TTC549 (cell line): ENCODE measurements around the gene CHIC2.
"Not testable (repeated sequence)": the region's sequence is repeated elsewhere in the genome, so short reads cannot be mapped to it uniquely, and the experiment has no call there.

Experiments
- FAIRE-seq: peaks from 2 replicates; lab custom pipeline; 2012; peaks lifted over from hg19 to GRCh38; lab: Jason Lieb, UNC

CHIC2 gene

DNA sequence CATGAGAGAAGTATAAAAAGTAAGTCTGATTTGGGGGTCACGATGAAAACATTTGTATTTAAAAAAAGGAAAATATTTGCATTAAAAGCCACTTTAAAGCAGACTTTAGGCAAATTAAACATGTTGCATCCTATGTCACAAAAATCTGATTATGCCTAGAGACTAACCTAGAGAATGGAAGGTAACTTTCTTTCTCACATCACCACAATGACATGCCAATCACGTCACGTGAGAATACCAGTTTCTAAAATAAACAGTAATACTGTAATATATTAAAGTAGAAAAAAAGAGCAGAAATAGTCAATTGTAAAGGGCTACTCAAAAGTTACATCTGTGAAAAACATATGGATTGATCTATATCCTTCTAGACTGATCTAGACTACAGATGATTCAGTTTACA is 3.3 kb downstream of the CHIC2 start:
- no peak for FAIRE-seq

DNA sequence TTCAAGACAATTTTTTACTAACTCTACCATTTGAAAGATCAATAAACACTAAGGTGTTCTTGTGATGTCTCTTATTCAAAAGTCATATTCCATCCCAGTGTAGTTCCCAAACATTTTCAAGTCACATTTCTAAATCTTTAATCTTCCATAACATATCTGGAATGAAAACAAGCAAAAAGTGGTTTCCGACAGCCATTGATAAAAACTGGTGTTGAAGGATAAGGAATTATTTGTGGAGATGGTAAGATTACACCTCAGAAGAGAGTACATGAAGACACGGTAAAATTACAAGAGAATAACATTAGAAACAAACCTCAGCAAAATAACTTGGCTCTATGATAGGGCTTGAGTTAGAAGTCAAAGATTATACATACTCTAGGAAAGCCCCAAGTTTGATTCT is 4.3 kb downstream of the CHIC2 start:
- no peak for FAIRE-seq

DNA sequence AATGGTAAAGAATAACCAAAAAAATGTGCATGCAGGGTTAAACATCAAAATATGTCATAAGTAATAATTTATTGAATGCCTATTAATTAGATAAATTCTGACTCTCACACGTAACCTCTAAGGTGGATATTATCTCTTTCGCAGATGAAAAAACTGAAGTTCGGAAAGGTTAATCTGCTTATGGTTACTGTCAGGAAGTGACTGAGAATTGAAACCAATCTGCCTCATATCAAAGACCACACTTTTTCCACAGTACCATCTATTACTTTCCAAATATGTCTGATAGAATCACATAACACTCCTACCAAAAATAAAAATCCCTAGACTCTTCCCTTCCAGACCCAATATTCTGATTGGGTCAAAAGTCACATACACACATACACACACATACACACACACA is 6.2 kb downstream of the CHIC2 start:
- no peak for FAIRE-seq

DNA sequence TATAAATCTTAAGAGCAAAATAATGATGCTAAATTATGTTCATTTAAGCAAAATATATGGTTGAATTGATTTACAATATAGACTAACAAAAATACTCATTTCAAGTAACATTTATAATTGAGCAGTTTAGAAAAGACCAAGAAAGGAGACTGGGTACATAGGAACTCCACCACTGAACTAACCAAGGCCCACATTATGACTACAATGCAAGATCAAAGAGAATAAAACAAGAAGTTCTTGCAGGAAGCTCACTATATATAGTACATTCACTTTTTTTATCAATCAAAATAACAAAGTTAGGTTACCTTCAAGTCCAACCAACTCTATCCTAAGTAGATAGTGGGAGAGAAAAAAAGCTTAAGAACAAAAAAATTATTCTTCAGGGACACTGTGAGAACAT is 8.0 kb downstream of the CHIC2 start:
- FAIRE-seq, result no peak

DNA sequence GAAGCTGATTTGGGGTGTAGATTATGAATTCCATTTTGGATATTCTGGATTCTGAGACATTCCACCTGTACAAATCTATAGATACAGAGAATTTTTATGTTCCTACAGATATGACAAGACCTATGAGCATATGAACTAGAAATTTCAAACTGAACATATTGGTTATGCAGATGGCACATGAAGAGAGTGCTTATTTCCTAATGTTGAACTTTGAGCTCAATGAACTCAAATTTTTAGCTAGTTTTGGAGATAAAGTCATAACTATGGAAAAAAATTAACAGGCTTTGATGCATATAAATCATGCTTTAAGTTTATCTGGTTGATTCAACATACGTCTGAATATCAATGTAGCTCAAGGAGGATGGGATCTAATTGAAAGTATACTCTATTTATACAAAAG is 8.9 kb downstream of the CHIC2 start:
- FAIRE-seq, result no peak

DNA sequence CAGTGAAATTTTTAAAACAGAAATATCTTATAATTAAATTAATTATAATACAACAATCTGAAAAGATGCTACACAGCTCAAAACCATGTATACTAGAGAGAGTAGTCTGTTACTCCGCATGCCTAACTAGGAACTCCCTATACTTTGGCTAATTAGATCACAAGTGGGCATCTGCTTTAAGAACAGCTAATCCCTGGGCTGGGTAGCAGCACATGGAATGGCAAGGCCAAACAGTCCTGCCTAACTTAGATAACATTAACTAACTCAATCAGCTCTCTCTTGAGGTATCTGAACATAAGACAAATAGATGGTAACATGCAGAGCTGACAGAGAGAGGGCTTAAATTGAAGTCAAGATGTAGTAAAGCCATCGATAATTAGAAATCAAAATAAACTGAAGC is 9.9 kb downstream of the CHIC2 start:
- no peak for FAIRE-seq

DNA sequence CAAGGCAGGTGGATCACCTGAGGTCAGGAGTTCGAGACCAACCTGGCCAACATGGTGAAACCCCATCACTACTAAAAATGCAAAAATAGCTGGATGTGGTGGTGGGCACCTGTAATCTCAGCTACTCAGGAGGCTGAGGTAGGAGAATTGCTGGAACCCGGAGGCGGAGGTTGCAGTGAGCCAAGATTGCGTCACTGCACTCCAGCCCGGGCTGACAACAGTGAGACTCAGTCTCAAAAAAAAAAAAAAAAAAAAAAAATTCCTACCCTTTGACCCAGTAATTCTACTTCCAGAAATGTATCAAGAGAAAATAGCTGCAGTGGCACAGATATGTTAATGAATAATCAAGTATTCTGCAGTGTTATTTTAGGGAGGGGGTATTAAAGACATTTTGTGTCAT is 11.1 kb downstream of the CHIC2 start:
- not testable (repeated sequence) for FAIRE-seq

DNA sequence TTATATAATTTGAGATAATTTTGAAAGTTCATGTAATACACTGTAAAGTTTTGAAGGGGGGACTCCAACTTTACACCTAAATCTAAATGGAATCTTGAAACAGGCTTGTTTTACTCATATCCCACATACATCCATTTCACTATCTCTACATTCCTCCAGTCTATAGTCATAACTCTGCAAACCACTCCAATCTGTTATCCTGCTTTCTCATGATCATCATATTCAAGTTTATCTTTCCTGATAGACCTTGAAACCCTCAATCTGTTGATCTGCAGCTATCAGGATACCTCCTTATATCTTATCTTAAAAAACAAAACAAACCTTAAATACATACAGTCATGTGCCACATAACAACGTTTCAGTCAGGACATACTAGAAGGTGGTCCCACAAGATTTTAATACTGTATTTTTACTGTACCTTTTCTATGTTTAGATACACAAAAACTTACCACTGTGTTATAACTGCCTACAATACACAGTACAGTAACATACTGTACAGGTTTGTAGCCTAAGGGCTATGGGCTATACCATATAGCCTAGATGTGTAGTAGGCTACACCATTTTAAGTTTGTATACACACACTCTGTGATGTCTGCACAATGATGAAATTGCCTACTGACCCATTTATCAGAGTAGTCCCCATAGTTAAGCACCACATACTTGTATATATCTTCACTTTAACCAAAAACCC is 14.0 kb downstream of the CHIC2 start:
- FAIRE-seq, result no peak

DNA sequence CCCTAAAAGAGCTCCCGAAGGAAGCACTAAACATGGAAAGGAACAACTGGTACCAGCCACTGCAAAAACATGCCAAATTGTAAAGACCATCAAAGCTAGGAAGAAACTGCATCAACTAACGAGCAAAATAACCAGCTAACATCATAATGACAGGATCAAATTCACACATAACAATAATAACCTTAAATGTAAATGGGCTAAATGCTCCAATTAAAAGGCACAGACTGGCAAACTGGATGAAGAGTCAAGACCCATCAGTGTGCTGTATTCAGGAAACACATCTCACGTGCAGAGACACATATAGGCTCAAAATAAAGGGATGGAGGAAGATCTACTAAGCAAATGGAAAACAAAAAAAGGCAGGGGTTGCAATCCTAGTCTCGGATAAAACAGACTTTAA is 20.8 kb downstream of the CHIC2 start:
- not testable (repeated sequence) for FAIRE-seq

DNA sequence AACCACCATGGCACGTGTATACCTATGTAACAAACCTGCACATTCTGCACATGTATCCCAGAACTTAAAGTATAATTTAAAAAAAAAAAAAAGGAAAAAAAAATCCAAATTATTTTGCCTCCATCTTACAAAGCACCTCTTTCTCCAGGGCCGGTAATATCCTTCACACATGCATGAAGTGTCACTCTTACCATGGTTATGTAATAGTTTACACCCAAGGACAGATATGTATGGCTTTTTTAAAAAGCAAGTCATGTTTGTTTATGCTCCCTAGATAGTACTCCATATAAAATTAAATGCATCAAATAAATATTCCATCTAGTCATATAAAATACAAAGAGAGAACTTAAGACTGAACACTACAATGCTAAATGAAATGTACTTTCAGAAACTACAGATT is 22.5 kb downstream of the CHIC2 start:
- FAIRE-seq, result no peak

DNA sequence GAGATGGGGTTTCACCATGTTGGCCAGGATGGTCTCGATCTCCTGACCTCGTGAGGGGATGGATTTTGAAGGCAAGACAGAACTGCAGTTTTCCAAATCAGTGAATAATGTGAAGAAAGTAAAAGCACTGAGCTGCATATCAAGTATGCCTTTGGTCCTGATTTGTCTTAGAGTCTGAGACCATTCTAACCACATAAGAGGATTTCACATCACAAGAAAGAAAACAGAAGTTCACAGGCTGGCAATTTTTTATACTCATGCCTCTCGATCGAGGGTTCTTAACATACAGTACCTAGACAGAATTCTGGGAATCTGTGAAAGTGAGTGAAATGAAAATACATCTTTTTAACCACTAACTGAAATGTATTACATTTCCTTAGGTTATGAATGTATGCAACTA is 23.3 kb downstream of the CHIC2 start:
- no peak for FAIRE-seq

DNA sequence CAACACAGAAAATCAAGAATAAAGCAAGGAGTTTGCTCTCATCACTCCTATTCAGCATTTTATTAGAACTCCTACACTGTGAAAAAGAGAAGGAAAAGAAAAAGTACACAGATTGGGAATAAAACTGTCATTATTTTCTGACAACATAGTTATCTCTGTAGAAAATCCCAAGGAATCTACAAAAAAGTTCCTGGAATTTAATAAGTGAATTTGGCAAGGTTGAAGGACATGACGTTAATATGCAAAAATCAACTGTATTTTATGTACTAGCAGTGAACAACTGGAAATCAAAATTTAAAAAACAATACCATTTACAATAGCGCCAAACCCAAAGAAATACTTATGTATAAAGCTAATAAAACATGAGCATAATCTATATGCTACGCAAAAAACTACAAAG is 26.3 kb downstream of the CHIC2 start:
- FAIRE-seq, result no peak

DNA sequence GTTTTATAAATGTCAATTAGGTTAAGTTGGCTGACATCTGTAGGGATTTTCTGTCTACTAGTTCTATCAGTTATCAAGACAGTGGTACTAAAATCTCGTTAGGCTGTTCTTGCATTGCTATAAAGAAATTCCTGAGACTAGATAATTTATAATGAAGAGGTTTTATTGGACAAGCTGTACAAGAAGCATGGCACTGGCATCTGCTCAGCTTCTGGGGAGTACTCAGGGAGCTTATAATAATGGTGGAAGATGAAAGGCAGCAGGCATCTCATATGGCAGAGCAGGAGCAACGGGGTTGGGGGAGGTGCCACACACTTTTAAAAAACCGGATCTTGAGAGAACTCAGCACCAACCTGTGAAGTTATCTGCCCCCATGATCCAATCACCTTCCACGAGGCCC is 28.2 kb downstream of the CHIC2 start:
- no peak for FAIRE-seq

DNA sequence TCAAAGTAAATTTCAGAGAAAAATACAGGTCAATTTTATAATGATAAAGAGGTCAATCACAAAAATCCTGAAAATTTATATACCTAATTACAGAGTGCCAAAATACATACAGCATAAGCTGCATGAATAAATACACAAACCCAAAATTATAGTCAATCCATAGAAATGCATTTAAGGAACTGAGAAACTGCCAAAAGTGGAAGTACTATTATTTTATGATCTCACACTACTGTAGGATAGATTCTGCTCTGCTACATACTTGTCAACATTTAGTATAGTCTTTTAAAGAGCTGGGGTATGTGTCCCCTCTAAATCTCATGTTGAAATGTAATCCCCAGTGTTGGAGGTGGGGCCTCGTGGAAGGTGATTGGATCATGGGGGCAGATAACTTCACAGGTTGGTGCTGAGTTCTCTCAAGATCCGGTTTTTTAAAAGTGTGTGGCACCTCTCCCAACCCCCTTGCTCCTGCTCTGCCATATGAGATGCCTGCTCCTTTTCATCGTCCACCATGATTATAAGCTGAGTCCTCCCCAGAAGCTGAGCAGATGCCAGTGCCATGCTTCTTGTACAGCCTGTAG is 31.8 kb downstream of the CHIC2 start:
- no peak for FAIRE-seq

DNA sequence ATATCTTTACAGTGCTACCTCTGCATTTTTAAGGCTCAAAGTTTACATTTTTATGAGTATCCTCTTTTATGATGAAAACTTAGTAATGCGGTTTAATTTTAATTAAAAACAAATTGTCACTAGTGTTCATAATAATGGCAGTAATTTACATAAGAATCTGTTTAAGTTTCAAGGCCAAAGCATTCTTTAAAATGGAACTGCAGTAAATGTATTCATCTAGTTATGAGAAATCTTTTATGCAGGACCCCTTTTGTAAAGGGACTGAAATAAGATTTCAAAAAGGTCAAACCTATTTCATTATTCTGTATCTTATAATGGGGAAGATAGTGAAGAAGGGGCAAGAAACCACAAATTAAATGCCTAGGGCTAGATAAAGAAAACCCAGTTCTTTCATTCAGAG is 37.1 kb downstream of the CHIC2 start:
- FAIRE-seq, result no peak

DNA sequence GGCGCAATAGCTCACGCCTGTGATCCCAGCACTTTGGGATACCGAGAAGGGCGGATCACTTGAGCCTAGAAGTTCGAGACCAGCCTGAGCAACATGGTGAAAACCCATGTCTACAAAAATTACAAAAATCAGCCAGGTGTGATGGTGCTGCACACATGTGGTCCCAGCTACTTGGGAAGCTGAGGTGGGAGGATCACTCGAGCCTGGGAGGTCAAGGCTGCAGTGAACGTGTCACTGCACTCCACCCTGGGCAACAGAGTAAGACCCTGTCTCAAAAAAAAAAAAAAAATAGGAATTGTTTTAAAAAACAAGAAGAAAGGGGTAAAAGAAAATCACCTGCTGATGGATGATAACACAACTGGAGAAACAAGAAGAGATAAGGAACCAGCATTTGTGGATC is 38.8 kb downstream of the CHIC2 start:
- no peak for FAIRE-seq

DNA sequence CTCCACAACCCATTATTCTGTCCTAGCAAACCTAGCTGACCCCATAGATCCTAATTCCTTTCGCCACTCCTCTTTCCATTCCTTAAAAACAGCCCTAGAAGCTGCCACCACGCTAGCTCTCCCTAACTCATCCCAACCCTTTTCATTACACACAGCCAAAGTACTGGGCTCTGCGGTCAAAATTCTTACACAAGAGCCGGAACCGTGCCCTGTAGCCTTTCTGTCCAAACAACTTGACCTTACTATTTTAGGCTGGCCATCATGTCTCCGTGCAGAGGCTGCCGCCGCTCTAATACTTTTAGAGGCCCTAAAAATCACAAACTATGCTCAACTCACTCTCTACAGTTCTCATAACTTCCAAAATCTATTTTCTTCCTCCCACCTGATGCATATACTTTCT is 41.4 kb downstream of the CHIC2 start:
- not testable (repeated sequence) for FAIRE-seq

DNA sequence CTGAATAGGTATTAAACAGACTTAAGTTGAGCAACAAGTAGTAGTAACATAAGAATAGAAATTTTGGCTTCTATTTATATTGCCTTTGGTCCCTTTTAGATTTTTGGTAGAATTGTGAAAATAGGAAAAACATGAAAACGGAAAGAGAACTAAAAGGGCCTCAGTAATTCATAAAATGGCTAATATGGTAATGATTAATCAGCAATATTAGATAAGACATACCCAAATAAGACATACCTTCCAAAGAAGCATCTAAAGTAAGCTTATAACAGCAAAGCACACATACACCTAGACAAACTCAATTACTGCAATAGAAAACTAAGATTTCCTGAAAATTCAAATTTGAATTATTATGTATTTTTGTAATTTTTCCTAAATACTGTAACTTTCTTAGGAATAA is 46.4 kb downstream of the CHIC2 start:
- FAIRE-seq, result peak; percentile 3

DNA sequence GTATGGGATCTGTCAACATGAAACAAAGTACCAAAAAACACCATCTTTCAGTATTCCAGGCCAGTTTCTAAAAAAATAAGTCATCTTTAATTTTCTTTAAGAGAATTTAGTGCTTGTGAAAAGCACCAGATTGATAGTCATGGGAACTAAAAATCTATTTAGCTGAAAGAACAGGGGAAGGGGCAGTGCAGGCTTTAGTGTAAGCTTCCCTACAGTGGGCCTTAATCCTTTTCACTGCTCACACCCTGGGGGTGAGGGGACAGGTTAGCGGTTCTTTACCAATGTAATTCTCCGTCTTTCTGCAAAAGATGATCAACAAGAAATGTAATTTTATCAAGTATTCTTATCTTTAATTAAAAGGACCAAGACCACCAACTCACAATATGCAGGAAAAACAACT is 47.1 kb downstream of the CHIC2 start:
- no peak for FAIRE-seq

DNA sequence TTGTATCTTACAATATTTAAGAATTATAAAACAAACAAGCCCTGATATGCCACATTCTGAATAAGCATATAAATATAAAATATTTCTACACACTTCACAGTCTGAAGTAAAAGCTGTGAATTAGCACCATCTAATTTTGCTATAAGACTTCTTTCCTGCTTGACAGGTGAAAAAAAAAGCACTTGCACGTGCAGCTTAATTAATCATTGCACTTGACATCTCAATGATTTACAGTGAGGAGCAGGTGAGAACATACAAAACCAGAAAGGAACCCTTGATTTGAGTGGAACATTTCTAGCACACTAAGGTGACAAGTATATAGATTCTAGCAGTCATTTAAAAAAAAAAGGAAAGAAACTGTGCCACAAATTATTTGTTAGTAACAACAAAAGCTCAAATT is 47.9 kb downstream of the CHIC2 start:
- no peak for FAIRE-seq

DNA sequence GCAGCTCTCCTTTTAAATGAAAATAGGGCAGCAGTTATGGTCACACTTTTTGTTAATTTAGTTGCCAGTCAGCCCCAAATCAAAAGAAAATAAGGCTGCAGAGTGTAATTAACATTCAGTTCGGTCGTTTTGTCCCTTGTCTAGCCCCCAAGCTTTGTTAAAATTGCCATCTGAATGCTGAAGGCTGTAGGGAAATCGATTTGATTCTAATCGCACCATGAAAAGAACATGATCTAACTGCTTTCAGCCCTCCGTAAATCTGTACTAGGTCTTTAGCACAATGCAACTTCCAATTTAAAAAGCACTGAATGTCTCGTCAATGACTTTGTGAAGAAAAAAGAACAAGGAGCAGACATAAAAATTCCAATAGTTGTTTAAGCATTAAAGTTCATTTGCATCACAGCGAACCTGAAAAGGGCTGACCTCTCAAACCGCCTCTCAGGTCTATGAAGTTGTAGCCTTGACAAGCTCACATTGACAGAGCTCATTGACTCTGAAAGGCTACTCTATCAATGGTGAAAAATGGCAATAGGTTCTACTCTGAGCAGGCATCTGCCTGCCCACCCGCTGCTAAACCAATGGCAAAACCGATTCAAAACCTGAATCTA is 48.9 kb downstream of the CHIC2 start:
- no peak for FAIRE-seq

DNA sequence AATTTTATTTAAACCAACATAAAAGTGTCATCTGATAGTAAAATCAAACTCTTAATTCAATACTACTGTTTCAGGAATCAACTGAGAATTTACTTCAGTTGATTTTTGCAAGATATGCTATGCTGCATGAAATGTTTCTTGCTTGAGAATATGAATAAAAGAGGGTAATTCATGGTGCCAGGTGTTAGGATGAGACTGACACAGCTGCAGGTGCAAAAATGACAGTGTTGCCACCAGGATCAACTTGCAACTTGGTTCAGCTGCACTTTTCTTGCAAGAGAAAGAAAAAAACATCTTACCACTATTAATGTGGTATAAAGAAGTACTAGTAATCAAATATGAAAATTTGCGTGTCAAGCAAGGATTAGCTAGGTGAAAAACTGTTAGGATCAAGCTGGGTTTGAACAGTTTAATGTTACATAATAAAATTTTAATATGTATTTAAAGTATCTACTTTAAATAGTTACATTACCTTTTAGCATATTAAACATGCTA is 49.7 kb downstream of the CHIC2 start:
- no peak for FAIRE-seq

DNA sequence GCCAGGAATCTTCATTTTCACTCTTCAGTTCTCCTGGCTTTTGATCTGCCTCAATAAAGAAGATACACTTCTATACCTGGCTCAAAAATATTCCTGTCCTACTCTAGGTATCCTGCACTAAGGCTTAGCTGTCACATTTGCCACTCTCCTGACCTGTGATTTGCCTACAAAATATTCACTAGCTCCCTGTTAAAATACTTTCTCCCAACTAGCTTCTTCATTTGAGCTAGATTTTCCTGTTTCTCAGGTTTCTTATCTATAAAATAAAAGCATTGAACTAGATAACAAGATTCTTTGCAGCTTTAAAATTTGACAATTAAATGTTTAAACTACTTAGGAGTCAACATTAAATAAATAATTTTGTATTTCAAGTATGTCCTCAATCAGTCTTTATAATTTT is 53.2 kb downstream of the CHIC2 start:
- no peak for FAIRE-seq

DNA sequence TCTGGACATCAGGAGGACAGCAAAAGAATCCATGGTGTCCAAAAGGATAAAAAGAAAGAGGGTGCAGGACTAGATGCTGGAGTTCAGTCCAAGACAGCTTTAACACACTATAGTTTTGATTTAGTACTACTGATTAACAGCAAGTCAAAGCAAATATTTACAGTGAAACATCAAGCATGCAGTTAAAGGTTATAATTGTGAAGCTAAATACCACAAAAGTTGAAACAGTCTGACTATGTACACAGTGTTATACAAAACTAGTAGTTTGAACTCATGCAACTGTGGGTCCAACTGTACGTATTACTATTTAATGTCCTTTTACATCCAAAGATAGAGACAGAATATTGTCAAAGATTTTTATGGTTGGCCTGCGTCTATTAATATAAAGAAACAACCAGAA is 57.6 kb downstream of the CHIC2 start:
- FAIRE-seq, result no peak
